PC-9 (cell line): ENCODE results near the gene LEFTY1. TPM values are rescaled to one million over a fixed set of nuclear protein-coding genes. Genes with fewer than 3 reads are reported as not detected.
A peak's percentile ranks its signal among the peaks of the same experiment; 100 is the strongest.

ENCODE experiments used
- BruUV-seq: library from RNA; stranded (reverse); fragments of 400-500 nt; replicated peaks from 2 replicates; lab custom pipeline; 2021; lab: Mats Ljungman, UMichigan
- CTCF ChIA-PET: fragments of 300-600 bp; sonication (Branson Sonifier 250); formaldehyde crosslinking; loops from one replicate; lab custom pipeline; 2022; ENCODE audit warnings: antibody characterized with exemption; lab: Charles Lee
- POLR2A ChIA-PET: fragments of 300-600 bp; sonication (Branson Sonifier 250); formaldehyde crosslinking; loops from one replicate; lab custom pipeline; 2022; ENCODE audit warnings: antibody characterized with exemption; ENCODE audit not compliant: unreplicated experiment; lab: Charles Lee
- DNase-seq, 2 experiments: peaks; one replicate each; pipeline versions ENCODE4 v3.0.0 to v3.0.0-alpha.2; 2015 to 2022; ENCODE audit warnings: mixed read lengths in 1 of 2
- H2AFZ ChIP-seq: fragments of 200-600 bp; sonication (generic); 2 replicates; pipeline ENCODE4 v1.8.1; 2017; ENCODE audit warnings: antibody characterized with exemption
- H3F3A ChIP-seq: fragments of 200-600 bp; sonication (generic); 2 replicates; pipeline ENCODE4 v1.8.1; 2017; ENCODE audit warnings: antibody characterized with exemption, mild to moderate bottlenecking, low read depth; ENCODE audit not compliant: insufficient read depth
- H3K27ac ChIP-seq: fragments of 200-600 bp; sonication (generic); 2 replicates; pipeline ENCODE4 v1.6.1; 2016; ENCODE audit warnings: mixed run types
- H3K27me3 ChIP-seq: fragments of 200-600 bp; sonication (generic); 2 replicates; pipeline ENCODE4 v1.6.1; 2016; ENCODE audit warnings: low read depth, mixed run types; ENCODE audit not compliant: insufficient read depth
- H3K36me3 ChIP-seq: fragments of 200-600 bp; sonication (generic); 2 replicates; pipeline ENCODE4 v1.6.1; 2016; ENCODE audit warnings: low read depth, mixed run types
- H3K4me1 ChIP-seq: fragments of 200-600 bp; sonication (generic); replicated peaks from 2 replicates; pipeline ENCODE4 v1.6.1; 2016; ENCODE audit warnings: mixed run types; ENCODE audit not compliant: insufficient read depth
- H3K4me2 ChIP-seq: fragments of 200-600 bp; sonication (generic); 2 replicates; pipeline ENCODE4 v1.6.1; 2017; ENCODE audit warnings: mixed run types
- H3K4me3 ChIP-seq: fragments of 200-600 bp; sonication (generic); 2 replicates; pipeline ENCODE4 v1.6.1; 2016; ENCODE audit warnings: mixed run types
- H3K79me2 ChIP-seq: fragments of 200-600 bp; sonication (generic); 2 replicates; pipeline ENCODE4 v1.6.1; 2017; ENCODE audit warnings: low read depth, mixed run types
- H3K9me2 ChIP-seq: fragments of 200-600 bp; sonication (generic); 2 replicates; pipeline ENCODE4 v1.8.1; 2017; ENCODE audit warnings: mild to moderate bottlenecking; ENCODE audit not compliant: insufficient read depth
- H3K9me3 ChIP-seq: fragments of 200-600 bp; sonication (generic); 2 replicates; pipeline ENCODE4 v1.8.1; 2016; ENCODE audit warnings: low read depth; ENCODE audit not compliant: insufficient read depth
- H4K20me1 ChIP-seq: fragments of 200-600 bp; sonication (generic); 2 replicates; pipeline ENCODE4 v1.8.1; 2017; ENCODE audit not compliant: insufficient read depth
- CTCF ChIP-seq: fragments of 200-600 bp; sonication (generic); conservative IDR thresholded peaks from 2 replicates; pipeline ENCODE4 v1.6.1; 2017; ENCODE audit warnings: mixed run types, antibody characterized with exemption, mild to moderate bottlenecking, moderate library complexity
- EZH2 ChIP-seq: fragments of 200-600 bp; sonication (generic); IDR thresholded peaks from 2 replicates; pipeline ENCODE4 v1.8.0; 2017; ENCODE audit warnings: antibody characterized with exemption, low read depth
- intact Hi-C: fragments of 100-400 bp; cut with micrococcal nuclease; formaldehyde crosslinking; loops from one replicate; pipeline ENCODE4 v1.10.0; 2022; ENCODE audit not compliant: unreplicated experiment
- total RNA-seq: library from RNA; stranded (reverse); gene quantifications from 2 replicates; pipeline ENCODE4 v1.2.3, GENCODE V29; 2021

LEFTY1 gene
- total RNA-seq, 1 experiment from 2014 or later = not detected

GRCh38 chr1:225848030-225848955, 40.7 kb downstream of the LEFTY1 start:
- POLR2A ChIA-PET = interaction anchor here (0.5 kb wide), 1 partner anchor 127 kb away, joined by 3 read pairs; no protein-coding TSS in a partner anchor
- H3K27me3 ChIP-seq = no peaks in the 10 kb centered on the region
- TSS peak; percentile 1 for BruUV-seq
- intact Hi-C loops = loop anchor here (10.0 kb wide), 1 partner anchor 127 kb away; no protein-coding TSS in a partner anchor
- TF ChIP-seq CTCF (no peak), EZH2 (no peak)
- no peaks in the 10 kb centered on the region for H3K9me3 ChIP-seq
- peaks cover 10% of the 10 kb centered on the region; the same call in 1 of the 2 replicates for H4K20me1 ChIP-seq
- H2AFZ ChIP-seq = no peak overlapping the region
- H3K9me2 ChIP-seq = no peaks in the 10 kb centered on the region
- peaks cover 57% of the 10 kb centered on the region for H3F3A ChIP-seq
- no peak overlapping the region for H3K4me3 ChIP-seq
- no peak for DNase-seq
- H3K4me2 ChIP-seq = no peak overlapping the region
- H3K27ac ChIP-seq = no peak overlapping the region
- H3K4me1 ChIP-seq = no peaks in the 10 kb centered on the region
- CTCF ChIA-PET = no interaction called here
- H3K79me2 ChIP-seq = no peaks in the 10 kb centered on the region
- H3K36me3 ChIP-seq = peaks cover 16% of the 10 kb centered on the region; the same call in 1 of the 2 replicates

GRCh38 chr1:225847610-225848009, 41.3 kb downstream of the LEFTY1 start:
- H3K4me1 ChIP-seq = no peaks in the 10 kb centered on the region
- no peak for TF ChIP-seq EZH2
- no peak for TF ChIP-seq CTCF
- no peaks in the 10 kb centered on the region for H3K27me3 ChIP-seq
- H3K9me2 ChIP-seq = no peaks in the 10 kb centered on the region
- H3K9me3 ChIP-seq = no peaks in the 10 kb centered on the region
- no peak overlapping the region for H3K27ac ChIP-seq
- H4K20me1 ChIP-seq = peaks cover 10% of the 10 kb centered on the region; the same call in 1 of the 2 replicates
- POLR2A ChIA-PET = no interaction called here
- no peak overlapping the region for H3K4me3 ChIP-seq
- no peak overlapping the region for H2AFZ ChIP-seq
- no TSS peak for BruUV-seq
- peaks cover 16% of the 10 kb centered on the region; the same call in 1 of the 2 replicates for H3K36me3 ChIP-seq
- intact Hi-C loops = loop anchor here (10.0 kb wide), 1 partner anchor 127 kb away; no protein-coding TSS in a partner anchor
- H3K4me2 ChIP-seq = no peak overlapping the region
- DNase-seq = peak in 1 of 2 experiments; percentile 34
- CTCF ChIA-PET = no interaction called here
- H3K79me2 ChIP-seq = no peaks in the 10 kb centered on the region
- H3F3A ChIP-seq = peaks cover 60% of the 10 kb centered on the region

GRCh38 chr1:225846331-225847310, 42.3 kb downstream of the LEFTY1 start:
- no peaks in the 10 kb centered on the region for H3K4me1 ChIP-seq
- peaks cover 10% of the 10 kb centered on the region; the same call in 1 of the 2 replicates for H4K20me1 ChIP-seq
- H3K4me3 ChIP-seq = no peak overlapping the region
- H3K4me2 ChIP-seq = no peak overlapping the region
- DNase-seq = no peak
- H3F3A ChIP-seq = peaks cover 62% of the 10 kb centered on the region
- POLR2A ChIA-PET = no interaction called here
- H3K36me3 ChIP-seq = peaks cover 20% of the 10 kb centered on the region; the same call in 1 of the 2 replicates
- no TSS peak for BruUV-seq
- CTCF ChIA-PET = no interaction called here
- no peak overlapping the region for H3K27ac ChIP-seq
- intact Hi-C loops = loop anchor here (10.0 kb wide), 1 partner anchor 128 kb away; no protein-coding TSS in a partner anchor
- TF ChIP-seq EZH2 (no peak), CTCF (no peak)
- H3K79me2 ChIP-seq = no peaks in the 10 kb centered on the region
- H3K9me3 ChIP-seq = no peaks in the 10 kb centered on the region
- no peaks in the 10 kb centered on the region for H3K9me2 ChIP-seq
- no peaks in the 10 kb centered on the region for H3K27me3 ChIP-seq
- H2AFZ ChIP-seq = no peak overlapping the region
